Measurements from ENCODE around the gene RALGAPA1. TPM values are rescaled to one million over a fixed set of nuclear protein-coding genes. Genes with fewer than 3 reads are reported as not detected.
"Not testable (repeated sequence)": the region's sequence is repeated elsewhere in the genome, so short reads cannot be mapped to it uniquely, and the experiment has no call there.

Gene RALGAPA1
- total RNA-seq, 1 donor from 2014 or later: 47.9 TPM

GRCh38 chr14:35797796-35798195 is 11.3 kb downstream of the RALGAPA1 start:
- DNase-seq (ENCODE audit: extremely low spot score, unreplicated experiment): no peak
- no peak overlapping the region for H3K4me3 Mint-ChIP-seq (ENCODE audit: unreplicated experiment)
- H3K9me3 Mint-ChIP-seq (ENCODE audit: unreplicated experiment): no peaks in the 10 kb centered on the region
- no peak overlapping the region for H3K27ac Mint-ChIP-seq (ENCODE audit: unreplicated experiment)
- H3K36me3 Mint-ChIP-seq (ENCODE audit: unreplicated experiment): peaks cover 2% of the 10 kb centered on the region
- H3K27me3 Mint-ChIP-seq (ENCODE audit: unreplicated experiment): no peaks in the 10 kb centered on the region
- H3K4me1 Mint-ChIP-seq (ENCODE audit: unreplicated experiment): peaks cover 1% of the 10 kb centered on the region
- no peak for TF ChIP-seq CTCF (IDR thresholded peaks at IDR 0.05)

GRCh38 chr14:35789651-35790050 is 19.4 kb downstream of the RALGAPA1 start:
- no peak for TF ChIP-seq CTCF (IDR thresholded peaks at IDR 0.05)
- no peaks in the 10 kb centered on the region for H3K9me3 Mint-ChIP-seq (ENCODE audit: unreplicated experiment)
- no peak overlapping the region for H3K27ac Mint-ChIP-seq (ENCODE audit: unreplicated experiment)
- no peaks in the 10 kb centered on the region for H3K27me3 Mint-ChIP-seq (ENCODE audit: unreplicated experiment)
- H3K4me3 Mint-ChIP-seq (ENCODE audit: unreplicated experiment): no peak overlapping the region
- no peak for DNase-seq (ENCODE audit: extremely low spot score, unreplicated experiment)
- H3K4me1 Mint-ChIP-seq (ENCODE audit: unreplicated experiment): peaks cover 8% of the 10 kb centered on the region
- no peaks in the 10 kb centered on the region for H3K36me3 Mint-ChIP-seq (ENCODE audit: unreplicated experiment)

- no peaks in the 10 kb centered on the region for H3K36me3 Mint-ChIP-seq (ENCODE audit: unreplicated experiment)
- no peaks in the 10 kb centered on the region for H3K27me3 Mint-ChIP-seq (ENCODE audit: unreplicated experiment)
- peaks cover 3% of the 10 kb centered on the region for H3K9me3 Mint-ChIP-seq (ENCODE audit: unreplicated experiment)
- no peak for DNase-seq (ENCODE audit: extremely low spot score, unreplicated experiment)
- TF ChIP-seq CTCF (IDR thresholded peaks at IDR 0.05): no peak
- peaks cover 8% of the 10 kb centered on the region for H3K4me1 Mint-ChIP-seq (ENCODE audit: unreplicated experiment)
- H3K27ac Mint-ChIP-seq (ENCODE audit: unreplicated experiment): no peak overlapping the region
- no peak overlapping the region for H3K4me3 Mint-ChIP-seq (ENCODE audit: unreplicated experiment)
Observed at GRCh38 chr14:35786856-35787255, 22.2 kb downstream of the RALGAPA1 start.

GRCh38 chr14:35783699-35784098 is 25.4 kb downstream of the RALGAPA1 start:
- Mint-ChIP-seq H3K36me3 (ENCODE audit: unreplicated experiment) (peaks cover 10% of the 10 kb centered on the region), H3K9me3 (ENCODE audit: unreplicated experiment) (peaks cover 22% of the 10 kb centered on the region), H3K27me3 (ENCODE audit: unreplicated experiment) (no peaks in the 10 kb centered on the region), H3K4me3 (ENCODE audit: unreplicated experiment) (no peak overlapping the region), H3K27ac (ENCODE audit: unreplicated experiment) (no peak overlapping the region), H3K4me1 (ENCODE audit: unreplicated experiment) (peaks cover 8% of the 10 kb centered on the region)
- DNase-seq (ENCODE audit: extremely low spot score, unreplicated experiment): no peak
- TF ChIP-seq CTCF (IDR thresholded peaks at IDR 0.05): no peak

GRCh38 chr14:35779368-35779767 is 29.7 kb downstream of the RALGAPA1 start:
- no peak for DNase-seq (ENCODE audit: extremely low spot score, unreplicated experiment)
- no peaks in the 10 kb centered on the region for H3K27me3 Mint-ChIP-seq (ENCODE audit: unreplicated experiment)
- peaks cover 22% of the 10 kb centered on the region for H3K9me3 Mint-ChIP-seq (ENCODE audit: unreplicated experiment)
- no peak overlapping the region for H3K4me3 Mint-ChIP-seq (ENCODE audit: unreplicated experiment)
- H3K27ac Mint-ChIP-seq (ENCODE audit: unreplicated experiment): no peak overlapping the region
- peaks cover 14% of the 10 kb centered on the region for H3K36me3 Mint-ChIP-seq (ENCODE audit: unreplicated experiment)
- H3K4me1 Mint-ChIP-seq (ENCODE audit: unreplicated experiment): no peaks in the 10 kb centered on the region
- no peak for TF ChIP-seq CTCF (IDR thresholded peaks at IDR 0.05)

- H3K4me1 Mint-ChIP-seq (ENCODE audit: unreplicated experiment); H3K27ac Mint-ChIP-seq (ENCODE audit: unreplicated experiment); H3K27me3 Mint-ChIP-seq (ENCODE audit: unreplicated experiment); DNase-seq (ENCODE audit: extremely low spot score, unreplicated experiment); H3K4me3 Mint-ChIP-seq (ENCODE audit: unreplicated experiment): not testable (repeated sequence)
- Mint-ChIP-seq H3K36me3 (ENCODE audit: unreplicated experiment) (peaks cover 18% of the 10 kb centered on the region), H3K9me3 (ENCODE audit: unreplicated experiment) (peaks cover 22% of the 10 kb centered on the region)
Observed at GRCh38 chr14:35777550-35777949, 31.5 kb downstream of the RALGAPA1 start.

Data from osteocyte (in vitro differentiated cells).